GM12865 (cell line): Measurements from ENCODE around the gene TMPRSS7.
A peak's percentile ranks its signal among the peaks of the same experiment; 100 is the strongest.

Source experiments
- DNase-seq: peaks from one replicate; pipeline ENCODE4 v3.0.0; 2010; ENCODE audit warnings: low read depth
- H3K4me3 ChIP-seq: 2 replicates; pipeline ENCODE4 v1.5.1; 2011; ENCODE audit warnings: mild to moderate bottlenecking, low read depth, low read length, control low read depth
- CTCF ChIP-seq: IDR thresholded peaks from 2 replicates; pipeline ENCODE4 v1.5.1; 2011; ENCODE audit warnings: low read length, control low read depth, low read depth, inconsistent platforms; ENCODE audit not compliant: insufficient read depth; ENCODE audit errors: missing control alignments

The TMPRSS7 gene

GRCh38 chr3:112042842-112043280 is 8.3 kb downstream of the TMPRSS7 start:
- no peak for TF ChIP-seq CTCF
- DNase-seq: no peak
- no peak overlapping the region for H3K4me3 ChIP-seq

- TF ChIP-seq CTCF: peak; percentile 90
- peak; percentile 77 for DNase-seq
- peak overlapping the region; percentile 15; the same call in 1 of the 2 replicates for H3K4me3 ChIP-seq
These were observed 9.2 kb downstream of the TMPRSS7 start for GRCh38 chr3:112043621-112044201.

GRCh38 chr3:112046599-112046998 is 12.1 kb downstream of the TMPRSS7 start:
- DNase-seq: no peak
- no peak for TF ChIP-seq CTCF
- H3K4me3 ChIP-seq: no peak overlapping the region

- TF ChIP-seq CTCF: no peak
- DNase-seq: peak; percentile 10
- no peak overlapping the region for H3K4me3 ChIP-seq
These were observed 12.7 kb downstream of the TMPRSS7 start for GRCh38 chr3:112047264-112047663.

- no peak for TF ChIP-seq CTCF
- no peak for DNase-seq
These were observed 14.4 kb downstream of the TMPRSS7 start for GRCh38 chr3:112048911-112049310.

GRCh38 chr3:112053229-112053628 is 18.7 kb downstream of the TMPRSS7 start:
- no peak for TF ChIP-seq CTCF
- no peak overlapping the region for H3K4me3 ChIP-seq
- DNase-seq: no peak

More at GRCh38 chr3:112048911-112049310, 14.4 kb downstream of the TMPRSS7 start:
- H3K4me3 ChIP-seq: no peak overlapping the region

- no peak overlapping the region for H3K4me3 ChIP-seq
- no peak for TF ChIP-seq CTCF
- DNase-seq: no peak
These were observed 22.0 kb downstream of the TMPRSS7 start for GRCh38 chr3:112056451-112056929.
